Panc1 (cell line): Measurements from ENCODE around the gene XG. TPM values are rescaled to one million over a fixed set of nuclear protein-coding genes. Genes with fewer than 3 reads are reported as not detected.

Experiments used
- ATAC-seq: fragments of 200-7000 bp; cut with Tn5 transposase; 2 replicates; pipeline ENCODE4 v1.9.1; 2020; ENCODE audit warnings: mild to moderate bottlenecking, moderate library complexity
- BruUV-seq: library from RNA; stranded (reverse); fragments of 400-500 nt; replicated peaks from 2 replicates; lab custom pipeline; 2021; lab: Mats Ljungman, UMichigan
- CTCF ChIA-PET: fragments of 300-600 bp; sonication (Branson Sonifier 250); formaldehyde crosslinking; loops from one replicate; lab custom pipeline; 2022; ENCODE audit warnings: antibody characterized with exemption; lab: Charles Lee
- POLR2A ChIA-PET: fragments of 300-600 bp; sonication (Branson Sonifier 250); formaldehyde crosslinking; loops from one replicate; lab custom pipeline; 2022; ENCODE audit warnings: antibody characterized with exemption; lab: Charles Lee
- DNase-seq: peaks from one replicate; pipeline ENCODE4 v3.0.0-alpha.2; 2010; ENCODE audit warnings: low read depth, low spot score
- H3K27ac ChIP-seq: 2 replicates; pipeline ENCODE4 v1.5.1; 2011; ENCODE audit warnings: mild to moderate bottlenecking, low read length, inconsistent platforms
- H3K27me3 ChIP-seq: fragments of 200-500 bp; sonication (Bioruptor generic); 2 replicates; pipeline ENCODE4 v1.6.0; 2014; ENCODE audit warnings: low read length, inconsistent platforms; ENCODE audit not compliant: control insufficient read depth, insufficient read depth
- H3K36me3 ChIP-seq: fragments of 200-500 bp; sonication (Bioruptor generic); 2 replicates; pipeline ENCODE4 v1.5.1; 2014; ENCODE audit warnings: inconsistent platforms, mild to moderate bottlenecking, low read length, moderate library complexity; ENCODE audit not compliant: control insufficient read depth, insufficient read depth
- H3K4me1 ChIP-seq: 2 replicates; pipeline ENCODE4 v1.5.1; 2011; ENCODE audit warnings: inconsistent platforms, mild to moderate bottlenecking, low read length, moderate library complexity; ENCODE audit not compliant: control insufficient read depth, insufficient read depth
- H3K4me3 ChIP-seq, 2 experiments: 2 replicates each; pipeline ENCODE4 v1.5.1; 2011 to 2012; ENCODE audit warnings: low read depth in 2 of 2, low read length in 2 of 2, mild to moderate bottlenecking in 2 of 2, inconsistent platforms in 1 of 2, moderate library complexity in 1 of 2
- H3K9me3 ChIP-seq: fragments of 200-500 bp; sonication (Bioruptor generic); 2 replicates; pipeline ENCODE4 v1.5.1; 2014; ENCODE audit warnings: low read depth, mild to moderate bottlenecking, inconsistent platforms, low read length, moderate library complexity; ENCODE audit not compliant: control insufficient read depth, insufficient read depth
- CTCF ChIP-seq: fragments of 450-650 bp; IDR thresholded peaks from 2 replicates; pipeline ENCODE4 v1.5.1; 2017; ENCODE audit warnings: mild to moderate bottlenecking
- POLR2AphosphoS5 ChIP-seq: IDR thresholded peaks from 2 replicates; pipeline ENCODE4 v1.6.1; 2012; ENCODE audit warnings: mild to moderate bottlenecking, low read depth, low read length, moderate library complexity
- REST ChIP-seq, 2 experiments: IDR thresholded peaks; 2 replicates each; pipeline ENCODE4 v1.6.1; 2011 to 2012; ENCODE audit warnings: low read depth in 2 of 2, control low read depth in 1 of 2, low read length in 1 of 2, mild to moderate bottlenecking in 1 of 2, moderate library complexity in 1 of 2; ENCODE audit not compliant: insufficient read depth in 1 of 2
- SIN3A ChIP-seq: IDR thresholded peaks from 2 replicates; pipeline ENCODE4 v1.6.1; 2012; ENCODE audit warnings: low read depth, mild to moderate bottlenecking, low read length, moderate library complexity, borderline replicate concordance; ENCODE audit not compliant: insufficient read depth
- TCF7L2 ChIP-seq: IDR thresholded peaks from 2 replicates; pipeline ENCODE4 v1.6.1; 2011; ENCODE audit warnings: mild to moderate bottlenecking, low read depth, low read length, inconsistent platforms
- in situ Hi-C: cut with HindIII; loops from 2 replicates; pipeline ENCODE4 v1.10.0; 2016; ENCODE audit warnings: low sequenced_read_pairs, low pct_unique_long_range_greater_than_20kb
- intact Hi-C: fragments of 100-400 bp; cut with micrococcal nuclease; formaldehyde crosslinking; loops from one replicate; pipeline ENCODE4 v1.10.0; 2022; ENCODE audit not compliant: unreplicated experiment
- total RNA-seq: library from RNA; stranded (reverse); gene quantifications from one replicate; pipeline ENCODE4 v1.2.1, GENCODE V29; 2021; ENCODE audit not compliant: unreplicated experiment

Gene XG
- total RNA-seq, 1 experiment from 2014 or later: not detected

DNA sequence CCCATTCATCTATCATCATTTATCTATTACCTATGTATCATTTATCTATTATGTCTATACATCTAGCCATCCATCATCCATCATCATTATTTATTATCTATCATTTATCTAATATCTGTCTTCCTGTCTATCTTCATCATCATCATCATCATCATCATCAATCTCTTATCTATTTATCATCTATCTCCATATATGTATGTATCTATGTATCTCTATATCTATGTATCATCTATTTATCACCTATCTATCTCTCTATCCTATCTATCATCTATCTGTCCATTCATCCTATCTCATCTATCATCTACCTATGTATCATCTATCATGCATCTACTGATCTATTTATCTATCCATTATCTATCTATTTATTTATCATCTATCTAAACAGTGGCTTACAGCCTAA lies 73.0 kb downstream of the XG start:
- no peak for DNase-seq
- no peak overlapping the region for H3K4me3 ChIP-seq
- POLR2A ChIA-PET: no interaction called here
- no peak for ATAC-seq
- TF ChIP-seq CTCF: no peak
- TF ChIP-seq POLR2AphosphoS5: no peak
- TF ChIP-seq REST (IDR thresholded peaks at IDR 0.05; ENCODE audit: insufficient read depth in 1 of 2, low read depth in 2 of 2, low read length in 1 of 2): no peak
- no peak for TF ChIP-seq TCF7L2
- TF ChIP-seq SIN3A: no peak
- H3K27me3 ChIP-seq: no peaks in the 10 kb centered on the region
- H3K27ac ChIP-seq: no peak overlapping the region
- no TSS peak for BruUV-seq
- H3K36me3 ChIP-seq: no peaks in the 10 kb centered on the region
- CTCF ChIA-PET: no interaction called here
- no peaks in the 10 kb centered on the region for H3K4me1 ChIP-seq
- intact Hi-C loops (no loop called here), in situ Hi-C loops (no loop called here)
- H3K9me3 ChIP-seq: no peaks in the 10 kb centered on the region

DNA sequence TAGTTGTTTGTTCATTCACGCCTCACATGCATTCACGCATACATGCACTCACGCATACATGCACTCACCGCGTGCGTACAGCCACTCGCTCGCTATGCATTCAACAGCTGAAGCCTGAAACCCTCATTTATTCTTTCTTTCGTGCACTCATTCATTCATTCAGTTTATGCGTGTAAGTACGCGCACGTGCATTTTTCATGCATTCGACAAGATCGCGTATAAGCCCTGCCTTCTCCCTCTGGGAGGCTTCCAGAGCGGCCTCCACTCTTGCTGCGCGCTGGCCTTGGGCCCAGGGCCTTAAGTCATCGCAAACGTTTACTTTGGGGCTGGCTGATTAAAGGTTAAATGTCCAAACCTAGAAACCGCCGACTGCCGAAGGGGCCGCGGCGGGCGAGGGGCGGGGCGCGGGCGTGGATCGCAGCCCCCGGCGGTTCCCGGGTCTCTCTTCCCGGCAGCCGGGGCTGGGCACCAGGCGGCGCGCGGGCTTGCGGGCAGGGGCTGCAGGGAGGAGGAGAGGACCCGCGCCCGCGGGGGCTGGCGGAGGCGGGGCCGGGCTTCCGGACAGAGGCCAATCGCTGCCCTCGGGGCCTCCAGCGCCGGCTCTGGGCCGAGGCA lies 76.6 kb downstream of the XG start, which contains the start of gene GYG2:
Gene GYG2 (plus strand): TSS at position 587 of the 615 bp plus-strand sequence. CDS start 1,259 bp downstream, outside the sequence.
- in situ Hi-C loops (no loop called here), intact Hi-C loops (no loop called here)
- Histone ChIP-seq H3K4me3 (peak within 1 kb of the TSS in 1 of 2 experiments; percentile 26; a peak in 2 of 4 replicates), H3K36me3 (no peaks in the 10 kb centered on the region), H3K9me3 (no peaks in the 10 kb centered on the region), H3K27ac (no peak within 1 kb of the TSS), H3K27me3 (no peaks in the 10 kb centered on the region), H3K4me1 (no peaks in the 10 kb centered on the region)
- BruUV-seq: no TSS peak
- ATAC-seq (0 out of 2 replicates have a peak, but pooled peaks have one; percentile 42), DNase-seq (no peak)
- POLR2A ChIA-PET: no interaction called here
- CTCF ChIA-PET: no interaction called here
- TF ChIP-seq CTCF: no peak
- TF ChIP-seq REST (IDR thresholded peaks at IDR 0.05; ENCODE audit: insufficient read depth in 1 of 2, low read depth in 2 of 2, low read length in 1 of 2): no peak
- TF ChIP-seq SIN3A: no peak
- TF ChIP-seq TCF7L2: no peak
- no peak for TF ChIP-seq POLR2AphosphoS5
